Amniotic epithelial cell (primary cell): ENCODE results near the gene UBE2F.
"Not testable (repeated sequence)": the region's sequence is repeated elsewhere in the genome, so short reads cannot be mapped to it uniquely, and the experiment has no call there.

Experiments
- DNase-seq: peaks from one replicate; pipeline ENCODE4 v3.0.0-alpha.2; 2010; ENCODE audit warnings: low read depth

The UBE2F gene

GRCh38 chr2:237980087-237980486, 13.3 kb downstream of the UBE2F start:
- no peak for DNase-seq

- peak; percentile 58 for DNase-seq
Measured at GRCh38 chr2:237980751-237981150, 13.9 kb downstream of the UBE2F start.

- DNase-seq = not testable (repeated sequence)
Measured at GRCh38 chr2:237981621-237982020, 14.8 kb downstream of the UBE2F start.

GRCh38 chr2:237982039-237982725, 15.4 kb downstream of the UBE2F start:
- DNase-seq = no peak

- no peak for DNase-seq
Measured at GRCh38 chr2:237983922-237984321, 17.1 kb downstream of the UBE2F start.

- no peak for DNase-seq
Measured at GRCh38 chr2:237987268-237987667, 20.5 kb downstream of the UBE2F start.

GRCh38 chr2:237993701-237994100, 26.9 kb downstream of the UBE2F start:
- no peak for DNase-seq

- DNase-seq = peak; percentile 87
Measured at GRCh38 chr2:237995036-237995435, 28.2 kb downstream of the UBE2F start.

GRCh38 chr2:237996021-237996593, 29.3 kb downstream of the UBE2F start:
- DNase-seq = peak; percentile 78

GRCh38 chr2:237997521-237997920, 30.7 kb downstream of the UBE2F start:
- DNase-seq = no peak

- peak; percentile 91 for DNase-seq
Measured at GRCh38 chr2:237998530-237998929, 31.7 kb downstream of the UBE2F start.

GRCh38 chr2:238003234-238004031, 36.6 kb downstream of the UBE2F start:
- no peak for DNase-seq

GRCh38 chr2:238004077-238004830, 37.4 kb downstream of the UBE2F start:
- DNase-seq = no peak

GRCh38 chr2:238005528-238005927, 38.7 kb downstream of the UBE2F start:
- no peak for DNase-seq

GRCh38 chr2:238006510-238006909, 39.7 kb downstream of the UBE2F start:
- DNase-seq = no peak

GRCh38 chr2:238007924-238008323, 41.1 kb downstream of the UBE2F start:
- no peak for DNase-seq

- DNase-seq = no peak
Measured at GRCh38 chr2:238009563-238009962, 42.7 kb downstream of the UBE2F start.

- DNase-seq = no peak
Measured at GRCh38 chr2:238010572-238010971, 43.8 kb downstream of the UBE2F start.

- no peak for DNase-seq
Measured at GRCh38 chr2:238013806-238014205, 47.0 kb downstream of the UBE2F start.

GRCh38 chr2:238015705-238016104, 48.9 kb downstream of the UBE2F start:
- no peak for DNase-seq

GRCh38 chr2:238016526-238016925, 49.7 kb downstream of the UBE2F start:
- no peak for DNase-seq

- no peak for DNase-seq
Measured at GRCh38 chr2:238019962-238020361, 53.1 kb downstream of the UBE2F start.
